HL-60 (cell line): ENCODE measurements around the gene CALB2.

Source experiments
- CTCF ChIP-seq: IDR thresholded peaks from one replicate; pipeline ENCODE4 v1.5.1; 2011; ENCODE audit warnings: low read length, control low read depth, inconsistent platforms; ENCODE audit not compliant: insufficient read depth
- REST ChIP-seq: IDR thresholded peaks from 2 replicates; pipeline ENCODE4 v1.6.1; 2012; ENCODE audit warnings: low read depth; ENCODE audit not compliant: insufficient replicate concordance

GRCh38 chr16:71421911-71422310 lies 63.4 kb downstream of the CALB2 start:
- peak; percentile 40 for TF ChIP-seq CTCF
- TF ChIP-seq REST, result no peak
